CD14-positive monocyte (primary cell): Measurements from ENCODE around the gene WARS2. TPM values are rescaled to one million over a fixed set of nuclear protein-coding genes. Genes with fewer than 3 reads are reported as not detected.

Source experiments
- DNase-seq, 3 donors: peaks; one replicate each; pipeline ENCODE4 v3.0.0-alpha.2; 2011 to 2022
- H2AFZ ChIP-seq: 2 replicates; pipeline ENCODE4 v1.6.0; 2012; ENCODE audit warnings: mild to moderate bottlenecking, low read depth, low read length, inconsistent platforms; ENCODE audit not compliant: insufficient read depth, poor library complexity, severe bottlenecking
- H3K27ac ChIP-seq, 2 donors: 1 replicate in 1 of 2; 2 replicates in 1 of 2; pipeline ENCODE4 v1.5.1; 2012 to 2013; ENCODE audit warnings: low read length in 2 of 2, control low read depth in 1 of 2, inconsistent platforms in 1 of 2, low read depth in 1 of 2, mild to moderate bottlenecking in 1 of 2
- H3K27me3 ChIP-seq, 2 donors: one replicate each; pipeline versions ENCODE4 v1.6.0 to v1.6.1; 2011 to 2013; ENCODE audit warnings: low read length in 2 of 2; ENCODE audit not compliant: control insufficient read depth in 2 of 2, insufficient read depth in 2 of 2
- H3K36me3 ChIP-seq, 2 donors: replicated peaks in 1 of 2; 1 replicate in 1 of 2; 2 replicates in 1 of 2; pipeline versions ENCODE4 v1.5.1 to v1.6.1; 2012 to 2013; ENCODE audit warnings: low read length in 2 of 2, control low read depth in 1 of 2, inconsistent platforms in 1 of 2, mild to moderate bottlenecking in 1 of 2; ENCODE audit not compliant: insufficient read depth in 2 of 2, control insufficient read depth in 1 of 2
- H3K4me1 ChIP-seq, 2 donors: 1 replicate in 1 of 2; 2 replicates in 1 of 2; pipeline versions ENCODE4 v1.5.1 to v1.6.1; 2012 to 2013; ENCODE audit warnings: low read length in 2 of 2, control low read depth in 1 of 2, inconsistent platforms in 1 of 2, mild to moderate bottlenecking in 1 of 2, moderate library complexity in 1 of 2; ENCODE audit not compliant: insufficient read depth in 2 of 2, control insufficient read depth in 1 of 2
- H3K4me2 ChIP-seq: replicated peaks from 2 replicates; pipeline ENCODE3; 2012; ENCODE audit warnings: low read length, moderate library complexity, mild to moderate bottlenecking; ENCODE audit not compliant: poor library complexity, severe bottlenecking; ENCODE audit errors: extremely low read depth
- H3K4me3 ChIP-seq, 3 experiments: fragments of 200-600 bp in 1 of 3; sonication (generic) in 1 of 3; replicated peaks in 1 of 3; 1 replicate in 2 of 3; 2 replicates in 1 of 3; pipeline ENCODE4 v1.5.1; 2011 to 2013; ENCODE audit warnings: low read length in 3 of 3, mild to moderate bottlenecking in 3 of 3, control low read depth in 2 of 3, low read depth in 2 of 3, inconsistent platforms in 1 of 3, moderate library complexity in 1 of 3
- H3K79me2 ChIP-seq: 2 replicates; pipeline ENCODE4 v1.6.0; 2012; ENCODE audit warnings: mild to moderate bottlenecking, control low read depth, inconsistent platforms, low read length, moderate library complexity; ENCODE audit not compliant: insufficient read depth
- H3K9ac ChIP-seq: 2 replicates; pipeline ENCODE4 v1.6.0; 2017; ENCODE audit warnings: low read length, mild to moderate bottlenecking; ENCODE audit not compliant: insufficient read depth, poor library complexity, severe bottlenecking
- H3K9me3 ChIP-seq, 2 donors: replicated peaks in 1 of 2; 1 replicate in 1 of 2; 2 replicates in 1 of 2; pipeline versions ENCODE4 v1.5.1 to v1.6.1; 2012 to 2013; ENCODE audit warnings: low read length in 2 of 2, control low read depth in 1 of 2; ENCODE audit not compliant: control insufficient read depth in 1 of 2, insufficient read depth in 1 of 2
- H4K20me1 ChIP-seq: 2 replicates; pipeline ENCODE4 v1.6.0; 2012; ENCODE audit warnings: mild to moderate bottlenecking, low read length, control low read depth, moderate library complexity; ENCODE audit not compliant: insufficient read depth
- H3K27ac Mint-ChIP-seq, 7 donors: one replicate each; pipeline ENCODE4 v1.8.0; 2020; ENCODE audit warnings: mild to moderate bottlenecking in 7 of 7, mixed read lengths in 7 of 7, moderate library complexity in 6 of 7, inconsistent platforms in 2 of 7
- H3K27me3 Mint-ChIP-seq, 3 donors: one replicate each; pipeline ENCODE4 v1.8.0; 2021 to 2022; ENCODE audit warnings: low read depth in 3 of 3, mild to moderate bottlenecking in 3 of 3, mixed read lengths in 3 of 3, moderate library complexity in 3 of 3, inconsistent platforms in 1 of 3
- H3K36me3 Mint-ChIP-seq, 2 donors: one replicate each; pipeline ENCODE4 v1.8.0; 2020; ENCODE audit warnings: mixed read lengths in 2 of 2, inconsistent platforms in 1 of 2, mild to moderate bottlenecking in 1 of 2
- H3K4me1 Mint-ChIP-seq: one replicate; pipeline ENCODE4 v1.8.0; 2020; ENCODE audit warnings: mild to moderate bottlenecking, mixed read lengths
- H3K4me3 Mint-ChIP-seq, 2 donors: one replicate each; pipeline ENCODE4 v1.8.0; 2020; ENCODE audit warnings: mild to moderate bottlenecking in 2 of 2, mixed read lengths in 2 of 2, moderate library complexity in 1 of 2
- H3K9me3 Mint-ChIP-seq, 7 donors: one replicate each; pipeline ENCODE4 v1.8.0; 2020 to 2022; ENCODE audit warnings: mixed read lengths in 7 of 7, mild to moderate bottlenecking in 6 of 7, moderate library complexity in 6 of 7, inconsistent platforms in 2 of 7
- CTCF ChIP-seq: fragments of 200-600 bp; IDR thresholded peaks from one replicate; pipeline ENCODE4 v1.8.0; 2022; ENCODE audit warnings: antibody characterized with exemption, mild to moderate bottlenecking
- WGBS: methylation state at CpG from one replicate; pipeline ENCODE4 v1.1.5; 2013; ENCODE audit warnings: missing lambda C conversion rate; ENCODE audit not compliant: insufficient coverage; 5-methylcytosine and 5-hydroxymethylcytosine counted together
- intact Hi-C, 2 donors: fragments of 100-400 bp; cut with micrococcal nuclease; formaldehyde crosslinking; loops; one replicate each; pipeline versions ENCODE4 v1.15.0 to v1.15.1; 2023
- polyA plus RNA-seq, 3 donors: library from polyadenylated mRNA; depleted of rRNA in 1 of 3; unstranded in 2 of 3; stranded (reverse) in 1 of 3; fragments of 300-500 nt in 2 of 3; fragments of >200 nt in 1 of 3; fragmentation: Illumina TruSeq in 2 of 3; gene quantifications; 1 replicate in 2 of 3; 2 replicates in 1 of 3; pipeline ENCODE4 v1.2.3, GENCODE V29; 2012 to 2021

WARS2 gene
- polyA plus RNA-seq, 3 donors = 4.6 to 5.1 (median 4.7) TPM

DNA sequence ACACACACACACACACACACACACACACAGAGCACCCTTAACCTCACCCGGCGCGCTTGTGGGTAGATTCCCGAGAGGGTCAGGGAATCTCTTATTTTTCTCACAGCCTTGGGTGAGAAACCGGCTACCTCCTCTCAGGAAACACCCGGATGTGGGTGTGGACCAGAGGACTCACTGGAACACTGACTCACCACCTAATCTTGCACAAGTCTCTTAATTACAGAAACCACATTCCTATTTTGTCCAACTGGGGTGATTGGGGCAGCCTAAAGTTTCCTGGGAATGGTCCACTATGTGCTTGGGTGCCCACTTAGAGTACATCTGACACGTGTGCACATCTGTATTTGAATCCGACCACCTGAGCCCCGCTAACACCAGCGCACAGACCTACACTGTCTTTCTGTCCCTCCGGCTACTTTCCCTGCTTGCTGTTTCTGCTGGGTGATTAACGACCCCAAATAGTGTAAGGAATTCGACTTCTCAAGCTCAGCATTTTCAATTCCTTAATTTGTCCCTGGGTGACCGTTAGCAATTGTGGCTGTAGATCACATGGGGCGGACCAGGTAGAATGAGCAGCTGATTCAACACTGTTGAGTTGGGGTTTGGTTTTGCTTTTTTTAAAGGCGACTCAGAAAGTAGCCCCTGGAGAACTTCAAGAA, 138.3 kb downstream of the WARS2 start:
- intact Hi-C loops = no loop called here
- Mint-ChIP-seq H3K9me3 (peaks cover 2 to 48% (median 35%) of the 10 kb centered on the region in 7 donors), H3K4me3 (peak overlapping the region; percentile 66 to 94), H3K36me3 (peaks cover 9 to 15% of the 10 kb centered on the region in 2 donors), H3K4me1 (peaks cover 40% of the 10 kb centered on the region), H3K27me3 (peaks cover 95 to 99% (median 96%) of the 10 kb centered on the region in 3 donors), H3K27ac (peak overlapping the region in 2 of 7 donors; percentile 87 to 89)
- H2AFZ ChIP-seq = peak overlapping the region; percentile 29
- H3K4me2 ChIP-seq = peak overlapping the region; percentile 74
- no peaks in the 10 kb centered on the region for H3K79me2 ChIP-seq
- no peak overlapping the region for H3K9ac ChIP-seq
- 8% methylated on average over 12 of the region's 16 CpGs for WGBS
- peak; percentile 49 to 77 (median 52) for DNase-seq
- H4K20me1 ChIP-seq = no peaks in the 10 kb centered on the region
- H3K4me3 ChIP-seq = peak overlapping the region; percentile 2 to 65 (median 15)
- H3K4me1 ChIP-seq = peaks cover 25 to 27% of the 10 kb centered on the region in 2 donors
- H3K27me3 ChIP-seq = peaks cover 88 to 98% of the 10 kb centered on the region in 2 donors
- TF ChIP-seq CTCF = no peak
- H3K27ac ChIP-seq = no peak overlapping the region
- H3K36me3 ChIP-seq = no peaks in the 10 kb centered on the region
- H3K9me3 ChIP-seq = peaks cover 8 to 67% of the 10 kb centered on the region in 2 donors

DNA sequence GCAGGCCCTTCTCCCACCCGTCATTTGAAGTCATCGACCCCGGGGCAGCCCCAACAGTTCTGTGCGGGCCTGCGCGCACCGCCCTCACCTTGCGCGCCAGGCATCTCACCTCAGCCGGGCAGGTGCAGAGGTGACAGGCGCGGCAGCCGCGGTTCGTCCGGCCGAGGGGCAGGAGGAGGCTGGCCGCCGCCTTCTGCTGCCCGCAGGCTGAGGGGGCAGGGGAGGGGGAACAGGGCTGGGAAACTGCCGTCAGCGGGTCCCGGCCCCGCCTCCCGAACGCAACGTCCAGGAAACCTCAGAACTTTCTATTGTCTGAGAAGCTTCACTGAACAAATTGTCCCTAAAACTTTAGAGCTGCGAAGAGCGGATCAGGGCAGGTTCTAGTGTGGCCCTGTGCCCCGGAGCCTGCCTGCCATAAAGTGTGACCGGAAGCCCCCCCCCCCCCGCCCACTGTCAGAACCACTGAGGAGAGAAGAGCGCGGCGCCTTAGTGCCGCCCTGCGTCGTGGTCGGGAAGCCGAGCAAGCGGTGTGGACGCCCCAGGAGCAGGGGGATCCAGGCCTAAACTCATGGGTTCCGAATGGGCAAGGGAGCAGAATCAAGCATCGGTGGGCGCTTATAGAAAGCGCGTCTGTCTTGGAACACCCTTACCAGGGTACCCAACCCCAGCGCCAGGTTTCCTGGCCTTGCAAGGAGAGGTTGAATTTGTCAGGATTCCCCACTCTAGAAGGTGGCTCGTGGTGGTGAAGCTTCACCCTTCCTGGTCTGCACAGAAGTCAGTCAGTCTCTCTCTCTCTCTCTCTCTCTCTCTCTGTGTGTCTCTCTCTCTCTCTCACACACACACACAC, 139.0 kb downstream of the WARS2 start:
- Histone ChIP-seq H3K9ac (no peak overlapping the region), H2AFZ (peak overlapping the region; percentile 29), H3K4me3 (peak overlapping the region; percentile 9 to 65 (median 15)), H3K36me3 (no peaks in the 10 kb centered on the region), H3K9me3 (peaks cover 8 to 71% of the 10 kb centered on the region in 2 donors), H3K4me1 (peaks cover 25 to 27% of the 10 kb centered on the region in 2 donors), H3K27me3 (peaks cover 88 to 98% of the 10 kb centered on the region in 2 donors), H3K79me2 (no peaks in the 10 kb centered on the region), H3K27ac (no peak overlapping the region), H4K20me1 (no peaks in the 10 kb centered on the region), H3K4me2 (peak overlapping the region; percentile 74)
- intact Hi-C loops = no loop called here
- Mint-ChIP-seq H3K27me3 (peaks cover 95 to 99% (median 97%) of the 10 kb centered on the region in 3 donors), H3K4me1 (peaks cover 38% of the 10 kb centered on the region), H3K27ac (peak overlapping the region in 3 of 7 donors; percentile 30 to 89 (median 87)), H3K36me3 (peaks cover 9 to 14% of the 10 kb centered on the region in 2 donors), H3K9me3 (peaks cover 2 to 48% (median 32%) of the 10 kb centered on the region in 7 donors), H3K4me3 (peak overlapping the region; percentile 66 to 94)
- DNase-seq = no peak
- TF ChIP-seq CTCF = no peak
- 4% methylated on average over 39 of the region's 49 CpGs for WGBS
